ENCODE data around the gene FAM151B.

- TF ChIP-seq POLR2A (IDR thresholded peaks at IDR 0.05): no peak
- TF ChIP-seq CTCF (IDR thresholded peaks at IDR 0.05): no peak
Observed at GRCh38 chr5:80591352-80591751, 103.5 kb downstream of the FAM151B start.

Measured in body of pancreas (tissue), 4 donors.